Adipose tissue (tissue), 3 donors: ENCODE results near the gene GALNT3. TPM values are rescaled to one million over a fixed set of nuclear protein-coding genes. Genes with fewer than 3 reads are reported as not detected.

ENCODE experiments used
- polyA plus RNA-seq, 3 donors: library from polyadenylated mRNA; stranded (reverse); fragments of 200-250 nt; gene quantifications; one replicate each; pipeline ENCODE4 v1.2.3, GENCODE V29; 2013
- donor health status: healthy with polysubstance abuse.
- donor health status: Bipolar disorder and iron deficiency.
- donor health status: healthy.

Gene GALNT3
- polyA plus RNA-seq, 3 donors: 1.0 to 14.9 (median 2.4) TPM

Other genes starting within 250 kb of the GALNT3 start
- 1 to 10 TPM; 4.4 to 6.3 (median 5.8) TPM for gene TTC21B, start 159.5 kb upstream of the GALNT3 start, polyA plus RNA-seq